ENCODE measurements around the gene SUMF1. TPM values are rescaled to one million over a fixed set of nuclear protein-coding genes. Genes with fewer than 3 reads are reported as not detected.

Gene SUMF1
- total and polyA plus RNA-seq, 2 donors (not counting 1 experiment from before 2014, with no cell fraction given) = 10.3 to 21.2 TPM

- Mint-ChIP-seq H3K27ac (peak overlapping the region; percentile 85), H3K9me3 (ENCODE audit: insufficient read depth) (no peaks in the 10 kb centered on the region), H3K4me1 (peaks cover 94% of the 10 kb centered on the region), H3K27me3 (no peaks in the 10 kb centered on the region), H3K4me3 (peak overlapping the region; percentile 74)
- 0% methylated on average over 1 of the region's 5 CpGs for WGBS (ENCODE audit: insufficient coverage)
- Histone ChIP-seq H3K9ac (ENCODE audit: low read length) (peak overlapping the region; percentile 59), H3K27me3 (replicated peaks in 1 of 4; ENCODE audit: control extremely low read depth in 1 of 4, control insufficient read depth in 3 of 4, insufficient read depth in 4 of 4, low read length in 3 of 4) (no peaks in the 10 kb centered on the region), H3K4me3 (ENCODE audit: control extremely low read depth in 1 of 5, extremely low read depth in 1 of 5, insufficient read depth in 1 of 5, low read depth in 2 of 5, low read length in 4 of 5) (peak overlapping the region in 2 of 5 experiments; percentile 16 to 35), H3K4me1 (ENCODE audit: control insufficient read depth in 2 of 2, insufficient read depth in 2 of 2, low read length in 2 of 2) (peaks cover 92 to 93% of the 10 kb centered on the region in 2 donors), H3K79me2 (ENCODE audit: control insufficient read depth, insufficient read depth, low read length) (peaks cover 89% of the 10 kb centered on the region), H3K27ac (ENCODE audit: low read length in 2 of 2) (peak overlapping the region; percentile 14 to 81), H3K9me3 (ENCODE audit: control extremely low read depth in 1 of 3, control insufficient read depth in 2 of 3, insufficient read depth in 1 of 3, low read length in 2 of 3) (no peaks in the 10 kb centered on the region), H4K20me1 (ENCODE audit: control insufficient read depth, insufficient read depth, low read length, poor library complexity, severe bottlenecking) (peaks cover 28% of the 10 kb centered on the region), H3K36me3 (replicated peaks in 1 of 2; ENCODE audit: control extremely low read depth in 1 of 2, control insufficient read depth in 1 of 2, extremely low read depth in 1 of 2, insufficient read depth in 2 of 2, low read length in 1 of 2) (peaks cover 4 to 17% of the 10 kb centered on the region in 2 experiments), H2AFZ (ENCODE audit: insufficient read depth, low read depth, low read length, poor library complexity, severe bottlenecking) (no peak overlapping the region), H3K4me2 (replicated peaks; ENCODE audit: low read depth, low read length, poor library complexity, severe bottlenecking) (peak overlapping the region; percentile 68)
- intact Hi-C loops (cut with micrococcal nuclease) = no loop called here
- ChIA-PET CTCF (interaction anchor here (0.7 to 9.5 kb wide), 6 partner anchors 9 to 1307 kb away, joined by 3 to 66 read pairs (median 4); partner anchors contain the start of gene ITPR1), POLR2A (interaction anchor here (0.6 to 2.0 kb wide), 5 partner anchors 10 to 156 kb away, joined by 3 to 25 read pairs (median 3); partner anchors contain the start of gene ITPR1)
- ATAC-seq (ENCODE audit: low read depth) = no peak
- DNase-seq = no peak
- TF ChIP-seq, protein P1, sequence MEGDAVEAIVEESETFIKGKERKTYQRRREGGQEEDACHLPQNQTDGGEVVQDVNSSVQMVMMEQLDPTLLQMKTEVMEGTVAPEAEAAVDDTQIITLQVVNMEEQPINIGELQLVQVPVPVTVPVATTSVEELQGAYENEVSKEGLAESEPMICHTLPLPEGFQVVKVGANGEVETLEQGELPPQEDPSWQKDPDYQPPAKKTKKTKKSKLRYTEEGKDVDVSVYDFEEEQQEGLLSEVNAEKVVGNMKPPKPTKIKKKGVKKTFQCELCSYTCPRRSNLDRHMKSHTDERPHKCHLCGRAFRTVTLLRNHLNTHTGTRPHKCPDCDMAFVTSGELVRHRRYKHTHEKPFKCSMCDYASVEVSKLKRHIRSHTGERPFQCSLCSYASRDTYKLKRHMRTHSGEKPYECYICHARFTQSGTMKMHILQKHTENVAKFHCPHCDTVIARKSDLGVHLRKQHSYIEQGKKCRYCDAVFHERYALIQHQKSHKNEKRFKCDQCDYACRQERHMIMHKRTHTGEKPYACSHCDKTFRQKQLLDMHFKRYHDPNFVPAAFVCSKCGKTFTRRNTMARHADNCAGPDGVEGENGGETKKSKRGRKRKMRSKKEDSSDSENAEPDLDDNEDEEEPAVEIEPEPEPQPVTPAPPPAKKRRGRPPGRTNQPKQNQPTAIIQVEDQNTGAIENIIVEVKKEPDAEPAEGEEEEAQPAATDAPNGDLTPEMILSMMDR (IDR thresholded peaks at IDR 0.05) = no peak
- no peak for TF ChIP-seq EZH2 (IDR thresholded peaks at IDR 0.05; ENCODE audit: borderline replicate concordance, insufficient read depth, low read depth, low read length, poor library complexity, severe bottlenecking)
These were observed 40.0 kb upstream of the SUMF1 start for GRCh38 chr3:4507024-4507596.

GRCh38 chr3:4506559-4507023, 39.5 kb upstream of the SUMF1 start:
- Histone ChIP-seq H2AFZ (ENCODE audit: insufficient read depth, low read depth, low read length, poor library complexity, severe bottlenecking) (no peak overlapping the region), H3K9ac (ENCODE audit: low read length) (peak overlapping the region; percentile 59), H3K36me3 (replicated peaks in 1 of 2; ENCODE audit: control extremely low read depth in 1 of 2, control insufficient read depth in 1 of 2, extremely low read depth in 1 of 2, insufficient read depth in 2 of 2, low read length in 1 of 2) (peaks cover 4 to 18% of the 10 kb centered on the region in 2 experiments), H3K9me3 (ENCODE audit: control extremely low read depth in 1 of 3, control insufficient read depth in 2 of 3, insufficient read depth in 1 of 3, low read length in 2 of 3) (no peaks in the 10 kb centered on the region), H3K79me2 (ENCODE audit: control insufficient read depth, insufficient read depth, low read length) (peaks cover 89% of the 10 kb centered on the region), H3K4me1 (ENCODE audit: control insufficient read depth in 2 of 2, insufficient read depth in 2 of 2, low read length in 2 of 2) (peaks cover 92 to 93% of the 10 kb centered on the region in 2 donors), H4K20me1 (ENCODE audit: control insufficient read depth, insufficient read depth, low read length, poor library complexity, severe bottlenecking) (peaks cover 22% of the 10 kb centered on the region), H3K27ac (ENCODE audit: low read length in 2 of 2) (peak overlapping the region; percentile 81 to 98), H3K27me3 (replicated peaks in 1 of 4; ENCODE audit: control extremely low read depth in 1 of 4, control insufficient read depth in 3 of 4, insufficient read depth in 4 of 4, low read length in 3 of 4) (no peaks in the 10 kb centered on the region), H3K4me3 (ENCODE audit: control extremely low read depth in 1 of 5, extremely low read depth in 1 of 5, insufficient read depth in 1 of 5, low read depth in 2 of 5, low read length in 4 of 5) (peak overlapping the region in 1 of 5 experiments; percentile 35), H3K4me2 (replicated peaks; ENCODE audit: low read depth, low read length, poor library complexity, severe bottlenecking) (peak overlapping the region; percentile 68)
- ChIA-PET POLR2A (interaction anchor here (5.3 kb wide), 1 partner anchor 13 kb away, joined by 96 read pairs; the partner anchor contains the start of gene ITPR1), CTCF (interaction anchor here (1.7 to 9.5 kb wide), 3 partner anchors 10 to 13 kb away, joined by 4 to 66 read pairs (median 14); partner anchors contain the start of gene ITPR1)
- peak overlapping the region; percentile 73 for H3K4me3 Mint-ChIP-seq
- no peaks in the 10 kb centered on the region for H3K9me3 Mint-ChIP-seq (ENCODE audit: insufficient read depth)
- TF ChIP-seq EZH2 (IDR thresholded peaks at IDR 0.05; ENCODE audit: borderline replicate concordance, insufficient read depth, low read depth, low read length, poor library complexity, severe bottlenecking) = no peak
- TF ChIP-seq, protein P1 (IDR thresholded peaks at IDR 0.05) = no peak
- H3K4me1 Mint-ChIP-seq = peaks cover 95% of the 10 kb centered on the region
- peak overlapping the region; percentile 93 for H3K27ac Mint-ChIP-seq
- ATAC-seq (ENCODE audit: low read depth) (no peak), DNase-seq (no peak)
- H3K27me3 Mint-ChIP-seq = no peaks in the 10 kb centered on the region
- no CpG with 5 or more reads among the region's 2 CpGs for whole genome bisulfite sequencing (ENCODE audit: insufficient coverage)
- intact Hi-C loops (cut with micrococcal nuclease) = loop anchor here (1.0 kb wide), 1 partner anchor 11 kb away; no protein-coding TSS in a partner anchor
